Memory B cell (primary cell): ENCODE data around the gene HSD17B4.
"Not testable (repeated sequence)": the region's sequence is repeated elsewhere in the genome, so short reads cannot be mapped to it uniquely, and the experiment has no call there.

Source experiments
- ATAC-seq: fragments of 150-1000 bp; cut with Tn5 transposase; 2 replicates; pipeline ENCODE4 v1.10.0; 2021; ENCODE audit warnings: low read depth, mild to moderate bottlenecking, moderate library complexity
- DNase-seq, 2 donors: peaks; one replicate each; pipeline ENCODE4 v3.0.0; 2022; ENCODE audit warnings: low spot score in 2 of 2
- H3K27ac Mint-ChIP-seq: one replicate; pipeline ENCODE4 v1.8.0; 2022; ENCODE audit warnings: mild to moderate bottlenecking, moderate library complexity, mixed read lengths
- H3K27me3 Mint-ChIP-seq: one replicate; pipeline ENCODE4 v1.8.0; 2022; ENCODE audit warnings: mixed read lengths
- H3K36me3 Mint-ChIP-seq: one replicate; pipeline ENCODE4 v1.8.0; 2022; ENCODE audit warnings: mild to moderate bottlenecking, mixed read lengths
- H3K4me1 Mint-ChIP-seq: one replicate; pipeline ENCODE4 v1.8.0; 2022; ENCODE audit warnings: mixed read lengths
- H3K4me3 Mint-ChIP-seq: one replicate; pipeline ENCODE4 v1.8.0; 2022; ENCODE audit warnings: mild to moderate bottlenecking, moderate library complexity, mixed read lengths
- H3K9me3 Mint-ChIP-seq: one replicate; pipeline ENCODE4 v1.8.0; 2022; ENCODE audit warnings: mixed read lengths

HSD17B4 gene

DNA sequence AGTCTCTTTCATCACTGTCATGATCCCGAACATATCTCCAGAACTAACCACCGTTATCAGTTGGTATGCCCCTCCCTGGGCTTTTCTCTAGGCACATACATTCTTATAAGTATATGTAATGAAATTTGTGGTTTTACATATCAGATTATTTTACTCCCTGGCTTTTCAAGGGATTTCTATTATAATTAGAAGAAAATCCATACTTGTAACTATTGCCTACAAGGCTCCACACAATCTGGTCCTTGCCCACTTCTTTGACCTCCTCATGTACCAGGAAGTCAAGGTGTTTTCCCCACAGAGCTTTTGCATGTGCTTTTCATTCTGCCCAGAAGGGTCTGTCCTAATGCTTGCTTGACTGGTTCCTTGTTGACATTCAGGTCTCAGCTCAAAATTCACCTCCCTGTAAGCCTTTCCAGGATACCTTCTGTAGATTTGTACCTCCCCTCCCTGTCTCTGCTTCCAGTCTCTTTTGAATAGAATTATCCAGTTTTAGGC, 33.6 kb upstream of the HSD17B4 start:
- peaks cover 41% of the 10 kb centered on the region for H3K4me1 Mint-ChIP-seq
- peak; percentile 64 for ATAC-seq

DNA sequence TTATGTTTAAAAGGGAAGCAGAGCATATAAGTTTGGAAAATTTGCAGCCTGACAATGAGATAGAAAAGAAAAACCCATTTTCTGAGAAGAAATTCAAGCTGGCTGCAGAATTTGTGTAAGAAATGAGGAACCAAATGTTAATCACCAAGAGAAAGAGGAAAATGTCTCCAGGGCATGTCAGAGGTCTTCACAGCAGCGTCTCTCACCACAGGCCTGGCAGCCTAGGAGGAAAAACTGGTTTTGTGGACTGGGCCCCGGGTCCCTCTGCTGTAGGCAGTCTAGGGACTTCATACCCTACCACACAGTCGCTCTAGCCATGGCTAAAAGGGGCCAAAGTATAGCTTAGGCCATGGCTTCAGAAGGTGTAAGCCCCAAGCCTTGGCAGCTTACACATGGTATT, 32.1 kb upstream of the HSD17B4 start:
- ATAC-seq = peak; percentile 58
- Mint-ChIP-seq H3K4me3 (no peak overlapping the region), H3K9me3 (peaks cover 3% of the 10 kb centered on the region), H3K27ac (peak overlapping the region; percentile 90), H3K4me1 (peaks cover 34% of the 10 kb centered on the region), H3K27me3 (no peaks in the 10 kb centered on the region), H3K36me3 (no peaks in the 10 kb centered on the region)
- no peak for DNase-seq

More for the DNA sequence above, 33.6 kb upstream of the HSD17B4 start:
- H3K36me3 Mint-ChIP-seq = peaks cover 2% of the 10 kb centered on the region
- no peak overlapping the region for H3K4me3 Mint-ChIP-seq
- peak overlapping the region; percentile 90 for H3K27ac Mint-ChIP-seq
- H3K9me3 Mint-ChIP-seq = peaks cover 3% of the 10 kb centered on the region
- DNase-seq = peak in 1 of 2 donors; percentile 32
- H3K27me3 Mint-ChIP-seq = no peaks in the 10 kb centered on the region

DNA sequence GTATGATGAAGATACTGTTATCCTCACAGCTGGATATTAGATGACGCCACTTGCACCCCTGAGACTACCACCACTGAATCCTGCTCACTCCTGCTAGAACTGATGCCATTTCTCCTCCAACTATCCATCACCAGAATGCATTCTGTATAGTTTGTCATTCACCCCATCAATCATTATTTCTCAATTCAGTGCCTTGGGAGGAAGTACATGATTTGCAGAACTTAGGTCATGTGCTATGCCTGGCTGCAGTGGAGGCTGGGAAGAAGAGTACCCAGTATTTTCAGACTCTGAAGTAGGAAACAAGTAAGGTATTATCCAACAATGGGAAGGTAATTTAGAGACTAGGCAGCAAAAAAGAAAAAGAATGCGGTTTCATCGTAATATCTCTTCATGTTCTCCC, 26.2 kb upstream of the HSD17B4 start:
- no peak overlapping the region for H3K4me3 Mint-ChIP-seq
- no peaks in the 10 kb centered on the region for H3K27me3 Mint-ChIP-seq

DNA sequence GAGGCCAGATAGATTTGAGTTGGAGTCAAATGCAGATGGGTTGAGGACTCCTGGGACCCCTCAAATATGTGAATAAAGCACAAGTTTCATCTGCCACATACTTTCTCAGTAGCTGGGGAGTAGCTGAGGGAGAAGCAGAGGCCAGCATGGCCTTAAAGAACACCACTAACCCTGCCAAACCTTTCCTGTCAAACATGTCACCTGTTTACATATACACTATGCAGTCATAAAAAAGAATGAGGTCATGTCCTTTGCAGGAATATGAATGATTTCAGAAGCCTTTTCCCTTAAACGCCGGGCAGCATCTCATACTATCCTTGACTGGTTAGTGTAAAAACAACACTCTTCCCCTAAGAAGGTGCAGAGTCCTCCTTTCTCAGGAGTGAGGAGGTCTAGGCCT, 25.2 kb upstream of the HSD17B4 start:
- ATAC-seq (no peak), DNase-seq (no peak)
- H3K4me3 Mint-ChIP-seq = no peak overlapping the region
- no peaks in the 10 kb centered on the region for H3K36me3 Mint-ChIP-seq
- H3K4me1 Mint-ChIP-seq = peaks cover 16% of the 10 kb centered on the region
- no peaks in the 10 kb centered on the region for H3K27me3 Mint-ChIP-seq
- H3K9me3 Mint-ChIP-seq = peaks cover 2% of the 10 kb centered on the region
- H3K27ac Mint-ChIP-seq = no peak overlapping the region

More for the DNA sequence above, 26.2 kb upstream of the HSD17B4 start:
- Mint-ChIP-seq H3K9me3 (peaks cover 2% of the 10 kb centered on the region), H3K4me1 (peaks cover 16% of the 10 kb centered on the region), H3K36me3 (no peaks in the 10 kb centered on the region), H3K27ac (no peak overlapping the region)
- DNase-seq (no peak), ATAC-seq (no peak)

DNA sequence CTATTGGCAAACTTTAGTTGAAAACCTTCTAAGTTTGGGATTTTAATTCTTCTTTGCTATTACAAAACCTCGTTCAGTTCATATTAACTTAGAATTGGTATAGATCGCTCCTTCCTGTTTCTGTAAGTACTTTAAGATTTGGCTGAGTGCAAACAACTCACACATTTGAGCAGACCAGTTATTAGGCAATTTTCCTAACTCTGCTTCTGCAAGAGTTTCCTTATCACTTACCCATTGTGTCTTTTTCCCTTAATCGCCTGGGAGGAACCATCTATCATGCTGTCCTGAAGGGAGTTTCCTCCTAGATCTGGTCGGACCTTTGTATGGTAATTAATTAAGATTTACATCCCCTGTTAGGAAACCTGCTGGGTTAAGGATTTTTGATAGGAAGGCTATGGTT, 24.7 kb upstream of the HSD17B4 start:
- not testable (repeated sequence) for ATAC-seq, H3K36me3 Mint-ChIP-seq, H3K4me3 Mint-ChIP-seq, H3K27ac Mint-ChIP-seq, H3K27me3 Mint-ChIP-seq, DNase-seq, H3K9me3 Mint-ChIP-seq
- peaks cover 16% of the 10 kb centered on the region for H3K4me1 Mint-ChIP-seq

DNA sequence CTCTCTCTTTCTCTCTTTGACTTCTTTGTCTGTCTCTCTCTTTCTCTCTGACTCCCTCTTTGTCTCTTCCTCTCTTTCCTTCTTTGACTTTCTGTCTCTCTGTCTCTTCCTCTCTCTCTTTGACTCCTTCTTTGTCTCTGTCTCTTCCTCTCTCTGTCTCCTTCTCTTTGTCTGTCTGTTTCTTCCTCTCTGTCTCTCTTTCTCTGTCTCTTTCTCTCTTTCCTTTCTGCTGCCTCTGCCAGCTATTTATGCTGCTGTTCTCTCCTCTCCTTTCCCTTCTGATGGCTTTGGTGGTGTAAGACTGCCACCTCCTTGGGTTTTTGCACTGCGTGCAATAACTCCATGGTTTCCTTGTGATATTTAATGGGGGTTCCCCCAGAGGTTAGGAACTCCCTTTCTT, 24.1 kb upstream of the HSD17B4 start:
- not testable (repeated sequence) for H3K27ac Mint-ChIP-seq, DNase-seq, H3K4me3 Mint-ChIP-seq, H3K36me3 Mint-ChIP-seq, H3K9me3 Mint-ChIP-seq, H3K27me3 Mint-ChIP-seq, ATAC-seq
- peaks cover 16% of the 10 kb centered on the region for H3K4me1 Mint-ChIP-seq

DNA sequence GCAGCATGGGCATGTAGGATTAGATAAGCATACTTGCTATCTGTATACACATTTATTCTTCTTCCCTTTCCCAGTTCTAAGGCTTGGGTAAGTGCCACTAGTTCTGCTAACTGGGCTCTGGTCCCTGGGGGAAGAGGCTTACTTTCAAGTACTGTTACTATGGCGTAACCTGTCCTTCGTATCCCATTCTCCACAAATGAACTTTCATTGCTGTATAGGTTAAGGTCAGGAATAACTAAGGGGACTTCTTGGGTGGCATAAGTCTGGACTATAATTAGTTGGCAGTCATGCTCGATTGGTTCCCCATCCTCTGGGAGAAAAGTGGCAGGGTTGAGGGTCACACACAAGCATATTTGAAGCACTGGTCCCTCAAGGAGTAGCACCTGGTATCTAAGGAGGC, 23.7 kb upstream of the HSD17B4 start:
- H3K9me3 Mint-ChIP-seq, H3K27ac Mint-ChIP-seq, DNase-seq, H3K4me3 Mint-ChIP-seq, H3K36me3 Mint-ChIP-seq, H3K27me3 Mint-ChIP-seq, ATAC-seq: not testable (repeated sequence)
- H3K4me1 Mint-ChIP-seq = peaks cover 16% of the 10 kb centered on the region

DNA sequence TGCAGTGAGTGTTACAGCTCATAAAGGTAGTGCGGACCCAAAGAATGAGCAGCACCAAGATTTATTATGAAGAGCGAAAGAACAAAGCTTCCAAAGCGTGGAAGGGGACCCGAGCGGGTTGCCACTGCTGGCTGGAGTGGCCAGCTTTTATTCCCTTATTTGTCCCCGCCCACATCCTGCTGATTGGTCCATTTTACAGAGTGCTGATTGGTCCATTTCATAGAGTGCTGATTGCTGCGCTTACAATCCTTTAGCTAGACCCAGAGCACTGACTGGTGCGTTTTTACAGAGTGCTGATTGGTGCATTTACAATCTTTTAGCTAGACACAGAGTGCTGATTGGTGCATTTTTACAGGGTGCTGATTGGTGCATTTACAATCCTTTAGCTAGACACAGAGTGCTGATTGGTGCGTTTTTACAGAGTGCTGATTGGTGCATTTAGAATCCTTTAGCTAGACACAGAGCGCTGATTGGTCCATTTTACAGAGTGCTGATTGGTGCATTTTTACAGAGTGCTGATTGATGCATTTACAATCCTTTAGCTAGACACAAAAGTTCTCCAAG, 19.5 kb upstream of the HSD17B4 start:
- H3K27me3 Mint-ChIP-seq = not testable (repeated sequence)

DNA sequence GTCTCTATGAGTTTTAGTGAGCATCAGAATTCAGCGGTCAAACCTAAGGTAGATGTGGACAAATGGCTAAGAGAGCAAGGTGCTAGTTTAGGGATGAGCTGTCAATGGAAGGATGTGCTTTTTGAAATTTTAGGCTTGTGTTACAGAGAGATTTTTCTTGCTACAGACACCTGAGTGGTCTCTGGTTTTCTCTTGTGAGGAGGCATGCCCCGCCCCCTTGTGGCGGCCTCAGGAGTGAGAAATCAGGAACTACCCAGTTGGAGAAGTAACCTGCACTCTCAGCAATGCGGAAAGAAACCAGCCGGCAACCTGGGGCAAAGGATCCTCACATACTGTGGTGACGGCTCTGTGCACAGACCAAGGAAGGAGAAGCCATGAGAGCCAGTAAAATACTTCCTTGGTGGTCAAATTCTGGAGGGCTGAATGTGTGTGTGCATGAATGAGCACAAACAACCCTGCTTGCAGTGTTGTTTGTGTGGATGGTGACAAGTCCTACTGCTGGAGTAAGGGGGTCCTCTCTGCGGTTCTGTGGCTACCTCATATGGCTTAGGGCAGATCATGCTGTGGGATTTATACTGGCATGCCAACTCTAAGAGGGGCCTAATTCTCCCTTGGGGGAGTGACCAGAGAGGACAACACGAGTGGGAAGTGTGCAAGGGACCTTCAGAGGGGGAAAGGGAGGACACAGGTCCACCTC, 16.7 kb upstream of the HSD17B4 start:
- Mint-ChIP-seq H3K27me3 (no peaks in the 10 kb centered on the region), H3K4me1 (peaks cover 12% of the 10 kb centered on the region), H3K4me3 (peak overlapping the region; percentile 43), H3K9me3 (no peaks in the 10 kb centered on the region), H3K27ac (peak overlapping the region; percentile 45), H3K36me3 (peaks cover 9% of the 10 kb centered on the region)
- ATAC-seq (peak; percentile 95), DNase-seq (peak; percentile 75 to 81)

More for the DNA sequence above, 19.5 kb upstream of the HSD17B4 start:
- H3K9me3 Mint-ChIP-seq, DNase-seq, H3K27ac Mint-ChIP-seq, ATAC-seq, H3K4me3 Mint-ChIP-seq, H3K36me3 Mint-ChIP-seq: not testable (repeated sequence)
- peaks cover 14% of the 10 kb centered on the region for H3K4me1 Mint-ChIP-seq

DNA sequence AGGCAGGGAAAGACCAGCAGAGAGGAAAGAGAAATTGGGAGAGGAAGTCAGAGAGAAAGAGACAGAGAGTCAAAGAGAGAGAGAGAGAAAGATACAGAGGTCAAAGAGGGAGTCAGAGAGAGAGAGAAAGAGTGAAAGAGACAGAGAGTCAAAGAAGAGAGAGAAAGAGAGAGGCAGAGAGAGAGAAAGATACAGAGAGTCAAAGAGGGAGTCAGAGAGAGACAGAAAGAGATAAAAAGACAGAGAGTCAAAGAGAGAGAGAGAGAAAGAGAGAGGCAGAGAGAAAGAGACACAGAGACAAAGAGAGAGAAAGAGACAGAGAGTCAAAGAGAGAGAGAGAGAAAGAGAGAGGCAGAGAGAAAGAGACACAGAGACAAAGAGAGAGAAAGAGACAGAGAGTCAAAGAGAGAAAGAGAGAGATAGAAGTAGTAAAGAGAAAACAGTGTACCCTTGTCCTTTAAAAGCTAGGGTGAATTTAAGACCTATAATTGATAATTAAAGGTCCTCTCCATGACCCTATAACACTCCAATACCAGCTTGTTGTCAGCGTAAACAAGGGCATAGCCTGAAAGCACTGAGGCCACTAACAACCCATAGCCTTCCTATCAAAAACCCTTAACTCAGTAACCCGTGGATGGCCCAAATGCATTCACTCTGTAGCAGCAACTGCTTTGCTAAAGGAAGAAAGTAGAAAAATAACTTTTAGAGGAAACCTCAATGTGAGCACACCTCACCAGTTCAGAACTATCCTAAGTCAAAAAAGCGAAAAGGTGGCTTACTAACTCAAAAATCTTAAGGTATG, 14.3 kb upstream of the HSD17B4 start:
- DNase-seq, H3K4me3 Mint-ChIP-seq, H3K27me3 Mint-ChIP-seq, ATAC-seq, H3K9me3 Mint-ChIP-seq: not testable (repeated sequence)
- Mint-ChIP-seq H3K27ac (peak overlapping the region; percentile 43), H3K4me1 (peaks cover 12% of the 10 kb centered on the region), H3K36me3 (peaks cover 12% of the 10 kb centered on the region)

DNA sequence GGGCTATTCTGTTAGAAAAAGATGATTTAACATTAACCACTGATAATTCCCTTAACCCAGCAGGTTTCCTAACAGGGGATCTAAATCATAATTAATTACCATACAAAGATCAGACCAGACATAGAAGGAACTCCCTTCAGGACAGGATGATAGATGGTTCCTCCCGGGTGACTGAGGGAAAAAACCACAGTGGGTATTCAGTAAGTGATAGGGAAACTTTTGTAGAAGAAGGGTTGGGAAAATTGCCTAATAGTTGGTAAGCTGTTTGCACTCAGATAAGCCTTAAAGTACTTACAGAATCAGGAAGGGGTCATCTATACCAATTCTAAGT, 13.7 kb upstream of the HSD17B4 start:
- not testable (repeated sequence) for H3K27ac Mint-ChIP-seq, H3K27me3 Mint-ChIP-seq, ATAC-seq, DNase-seq, H3K9me3 Mint-ChIP-seq
- peak overlapping the region; percentile 78 for H3K4me3 Mint-ChIP-seq
- peaks cover 12% of the 10 kb centered on the region for H3K36me3 Mint-ChIP-seq
- H3K4me1 Mint-ChIP-seq = peaks cover 12% of the 10 kb centered on the region

DNA sequence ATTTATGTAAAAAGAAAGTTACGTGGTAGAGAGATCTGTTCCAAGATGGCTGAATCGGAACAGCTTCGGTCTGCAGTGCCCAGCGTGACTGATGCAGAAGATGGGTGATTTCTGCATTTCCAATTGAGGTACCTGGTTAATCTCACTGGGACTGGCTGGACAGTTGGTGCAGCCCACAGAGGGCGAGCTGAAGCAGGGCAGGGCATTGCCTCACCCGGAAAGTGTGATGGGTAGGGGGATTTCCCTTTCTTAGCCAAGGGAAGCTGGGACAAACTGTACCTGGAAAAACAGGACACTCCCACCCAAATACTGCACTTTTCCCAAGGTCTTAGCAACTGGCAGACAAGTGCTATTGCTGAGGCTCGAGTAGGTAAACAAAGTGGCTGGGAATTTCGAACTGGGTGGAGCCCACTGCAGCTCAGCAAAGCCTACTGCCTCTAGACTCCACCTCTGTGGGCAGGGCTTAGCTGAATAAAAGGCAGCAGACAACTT, 13.1 kb upstream of the HSD17B4 start:
- DNase-seq = no peak
- peak overlapping the region; percentile 78 for H3K4me3 Mint-ChIP-seq
- peaks cover 12% of the 10 kb centered on the region for H3K4me1 Mint-ChIP-seq
- H3K27ac Mint-ChIP-seq = no peak overlapping the region
- peaks cover 12% of the 10 kb centered on the region for H3K36me3 Mint-ChIP-seq
- no peak for ATAC-seq
- H3K9me3 Mint-ChIP-seq = no peaks in the 10 kb centered on the region
- H3K27me3 Mint-ChIP-seq = no peaks in the 10 kb centered on the region

DNA sequence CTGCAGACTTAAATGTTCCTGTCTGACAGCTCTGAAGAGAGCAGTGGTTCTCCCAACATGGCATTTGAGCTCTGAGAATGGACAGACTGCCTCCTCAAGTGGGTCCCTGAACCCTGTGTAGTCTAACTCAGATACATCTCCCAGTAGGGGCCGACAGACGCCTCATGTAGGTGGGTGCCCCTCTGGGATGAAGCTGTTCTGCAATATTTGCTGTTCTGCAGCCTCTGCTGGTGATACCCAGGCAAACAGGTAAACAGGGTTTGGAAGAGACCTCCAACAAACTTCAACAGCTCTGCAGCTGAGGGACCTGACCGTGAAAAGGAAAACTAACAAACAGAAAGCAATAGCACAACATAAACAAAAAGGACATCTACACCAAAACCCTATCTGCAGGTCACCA, 12.7 kb upstream of the HSD17B4 start:
- not testable (repeated sequence) for ATAC-seq, H3K9me3 Mint-ChIP-seq, H3K27ac Mint-ChIP-seq, DNase-seq, H3K27me3 Mint-ChIP-seq, H3K4me3 Mint-ChIP-seq
- Mint-ChIP-seq H3K36me3 (peaks cover 12% of the 10 kb centered on the region), H3K4me1 (peaks cover 12% of the 10 kb centered on the region)

DNA sequence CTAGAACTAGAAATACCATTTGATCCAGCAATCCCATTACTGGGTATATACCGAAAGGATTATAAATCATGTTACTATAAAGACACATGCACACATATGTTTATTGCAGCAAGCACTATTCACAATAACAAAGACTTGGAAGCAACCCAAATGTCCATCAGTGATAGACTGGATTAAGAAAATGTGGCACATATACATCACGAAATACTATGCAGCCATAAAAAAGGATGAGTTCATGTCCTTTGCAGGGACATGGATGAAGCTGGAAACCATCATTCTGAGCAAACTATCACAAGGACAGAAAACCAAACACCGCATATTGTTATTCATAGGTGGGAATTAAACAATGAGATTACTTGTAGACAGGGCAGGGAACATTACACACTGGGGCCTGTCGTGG, 7.7 kb upstream of the HSD17B4 start:
- H3K4me1 Mint-ChIP-seq, H3K27me3 Mint-ChIP-seq, H3K9me3 Mint-ChIP-seq, H3K4me3 Mint-ChIP-seq, H3K27ac Mint-ChIP-seq, H3K36me3 Mint-ChIP-seq, DNase-seq, ATAC-seq: not testable (repeated sequence)
